ENCODE data around the gene MLX.

GRCh38 chr17:42547698-42548069 lies 19.2 kb upstream of the MLX start:
- no peak for TF ChIP-seq TAF1 (IDR thresholded peaks at IDR 0.05; ENCODE audit: borderline replicate concordance, insufficient read depth, low read length)
- no peak for TF ChIP-seq SIN3A (IDR thresholded peaks at IDR 0.05; ENCODE audit: borderline replicate concordance, insufficient read depth, low read length)
- no peak for TF ChIP-seq REST (IDR thresholded peaks at IDR 0.05; ENCODE audit: insufficient read depth in 1 of 2, low read depth in 2 of 2, low read length in 2 of 2)

Measured in PFSK-1 (cell line).